Stimulated activated CD8-positive, alpha-beta memory T cell treated with anti-CD3 and anti-CD28 coated beads, Interleukin-15, amount 100 ng/mL, for 24 hours (primary cell): Measurements from ENCODE around the gene TRIM32.
"Not testable (repeated sequence)": the region's sequence is repeated elsewhere in the genome, so short reads cannot be mapped to it uniquely, and the experiment has no call there.

ENCODE experiments used
- DNase-seq: peaks from one replicate; pipeline ENCODE4 v3.0.0-alpha.2; 2020; ENCODE audit warnings: low read depth

TRIM32 gene

DNA sequence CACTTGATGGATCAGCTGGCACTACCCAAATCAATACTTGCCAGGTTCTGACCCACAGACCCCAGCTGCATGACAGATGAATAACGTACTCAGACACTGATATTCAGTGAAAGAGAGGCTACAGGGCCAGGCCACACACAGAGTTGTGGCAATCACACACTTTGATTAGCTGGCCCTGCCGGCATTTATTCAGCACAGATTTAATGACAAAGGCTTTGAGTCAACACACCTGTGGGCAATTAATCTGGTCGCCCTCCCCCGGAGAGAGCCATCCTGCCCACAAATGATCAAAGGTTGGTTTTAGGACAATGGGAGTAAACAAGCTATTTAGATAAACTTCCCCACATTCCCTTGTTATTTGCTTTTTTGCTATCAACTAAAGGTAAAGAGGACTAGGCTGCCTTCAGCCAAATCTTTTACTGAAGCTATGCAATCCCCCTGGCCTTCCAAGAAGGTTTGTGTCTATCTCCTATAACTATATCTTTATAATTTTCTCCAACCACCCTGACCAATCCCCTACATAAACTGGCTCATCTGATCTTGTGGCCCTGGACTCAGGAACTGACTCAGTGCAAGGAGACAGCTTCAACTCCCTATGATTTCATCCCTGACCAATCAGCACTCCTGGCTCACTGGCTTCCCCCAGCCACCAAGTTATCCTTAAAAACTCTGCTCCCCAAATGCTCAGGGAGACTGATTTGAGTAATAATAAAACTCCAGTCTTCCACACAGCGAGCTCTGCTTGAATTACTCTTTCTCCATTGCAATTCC is 12.7 kb upstream of the TRIM32 start:
- no peak for DNase-seq

GRCh38 chr9:116683535-116683934 is 3.6 kb upstream of the TRIM32 start:
- no peak for DNase-seq

DNA sequence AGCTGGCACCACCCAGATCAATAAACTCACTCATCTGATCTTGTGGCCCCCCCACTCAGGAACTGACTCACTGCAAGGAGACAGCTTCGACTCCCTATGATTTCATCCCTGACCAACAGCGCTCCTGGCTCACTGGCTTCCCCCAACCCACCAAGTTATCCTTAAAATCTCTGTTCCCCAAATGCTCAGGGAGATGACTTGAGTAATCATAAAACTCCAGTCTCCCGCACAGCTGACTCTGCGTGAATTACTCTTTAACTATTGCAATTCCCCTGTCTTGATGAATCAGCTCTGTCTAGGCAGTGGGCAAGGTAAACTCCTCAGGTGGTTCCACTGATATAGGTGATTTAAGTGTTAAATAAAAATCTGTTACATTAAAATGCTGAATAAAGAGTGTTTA is 1.9 kb upstream of the TRIM32 start:
- DNase-seq = no peak

- DNase-seq = no peak
Measured at GRCh38 chr9:116686135-116686534, 970 bp upstream of the TRIM32 start.

GRCh38 chr9:116686693-116687073 is 422 bp upstream of the TRIM32 start:
- no peak for DNase-seq

- DNase-seq = no peak
Measured at GRCh38 chr9:116687754-116688135, 640 bp downstream of the TRIM32 start.

GRCh38 chr9:116688806-116689485 is 1.8 kb downstream of the TRIM32 start:
- no peak for DNase-seq

DNA sequence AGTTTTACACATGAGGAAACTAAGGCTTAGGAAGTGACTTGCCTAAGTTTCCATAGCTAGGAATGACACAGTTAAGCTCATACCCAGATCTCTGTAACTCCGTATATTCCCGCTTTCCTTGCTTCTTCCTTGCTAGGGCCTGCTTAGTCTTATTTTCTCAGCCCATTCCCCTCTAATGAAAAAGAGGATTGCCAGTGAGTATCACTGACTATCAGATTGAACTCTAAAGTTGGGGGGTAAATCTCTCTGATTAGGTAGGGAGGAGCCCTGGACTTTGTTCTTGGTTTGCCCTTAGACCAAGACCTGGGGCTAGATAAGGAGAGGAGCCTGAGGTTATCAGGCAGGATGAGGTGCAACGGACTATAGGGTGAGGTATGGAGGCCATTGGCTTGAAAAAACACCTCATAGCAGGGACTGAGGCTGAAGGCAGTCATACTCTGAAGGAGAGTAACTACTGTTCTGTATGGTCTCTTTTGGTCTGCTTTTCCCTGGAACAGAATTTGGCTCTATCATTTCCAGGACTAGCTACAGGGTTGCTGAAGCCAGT is 2.5 kb downstream of the TRIM32 start:
- DNase-seq = no peak

DNA sequence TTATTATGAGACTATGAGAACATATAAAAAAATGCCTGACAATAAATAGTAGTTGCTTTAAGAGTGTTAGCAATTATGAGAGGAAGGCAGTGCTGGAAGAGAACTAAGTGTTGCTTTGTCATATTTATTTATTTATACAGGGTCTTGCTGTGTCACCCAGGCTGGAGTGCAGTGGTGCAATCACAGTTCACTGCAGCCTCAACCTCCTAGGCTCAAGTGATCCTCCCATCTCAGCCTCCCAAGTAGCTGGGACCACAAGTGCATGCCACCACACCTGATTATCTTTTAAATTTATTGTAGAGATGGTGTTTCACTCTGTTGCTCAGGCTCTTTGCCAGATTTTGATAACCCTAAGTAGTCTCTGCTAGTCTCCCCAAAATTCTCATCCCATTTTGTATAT is 3.7 kb downstream of the TRIM32 start:
- not testable (repeated sequence) for DNase-seq

DNA sequence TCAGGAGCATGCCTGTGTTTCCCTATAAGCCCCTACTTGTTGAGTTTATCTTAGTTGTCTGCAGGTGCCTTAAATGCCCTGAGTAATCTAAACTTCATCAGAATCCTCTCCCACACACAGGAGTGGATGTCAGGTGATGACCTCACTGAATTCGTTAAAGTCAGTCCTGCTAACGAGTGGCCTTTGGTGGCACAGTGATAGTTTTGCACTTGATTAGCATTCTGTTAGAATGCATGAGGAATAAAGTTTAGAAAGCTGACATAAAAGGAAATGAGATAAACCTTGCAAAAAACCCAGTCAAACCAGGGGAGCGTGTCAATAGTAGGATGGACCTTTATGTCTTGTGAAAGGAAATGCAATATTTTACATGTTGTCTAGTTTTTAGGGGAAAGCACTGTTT is 4.5 kb downstream of the TRIM32 start:
- DNase-seq = no peak

DNA sequence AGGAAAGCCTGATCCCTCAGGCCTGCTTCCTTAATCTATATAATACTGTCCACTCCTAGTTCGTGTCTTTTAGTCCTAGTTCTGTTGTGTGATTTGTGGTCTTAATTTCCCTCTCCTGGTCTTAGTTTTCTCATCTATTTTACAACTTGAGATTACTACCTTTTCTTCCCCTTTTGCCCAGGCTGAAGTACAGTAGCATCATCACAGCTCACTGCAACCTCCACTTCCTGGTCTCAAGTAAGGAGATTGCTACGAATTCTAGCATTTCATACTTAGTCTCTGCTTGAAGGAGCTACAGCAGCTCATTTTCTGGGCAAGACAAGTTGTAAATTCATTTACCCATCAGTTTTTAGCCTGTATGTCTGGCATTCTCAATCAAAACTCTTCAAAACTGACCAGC is 5.5 kb downstream of the TRIM32 start:
- no peak for DNase-seq

GRCh38 chr9:116693233-116693731 is 6.2 kb downstream of the TRIM32 start:
- no peak for DNase-seq

- DNase-seq = no peak
Measured at GRCh38 chr9:116694785-116695291, 7.7 kb downstream of the TRIM32 start.

GRCh38 chr9:116695438-116695837 is 8.3 kb downstream of the TRIM32 start:
- DNase-seq = no peak

DNA sequence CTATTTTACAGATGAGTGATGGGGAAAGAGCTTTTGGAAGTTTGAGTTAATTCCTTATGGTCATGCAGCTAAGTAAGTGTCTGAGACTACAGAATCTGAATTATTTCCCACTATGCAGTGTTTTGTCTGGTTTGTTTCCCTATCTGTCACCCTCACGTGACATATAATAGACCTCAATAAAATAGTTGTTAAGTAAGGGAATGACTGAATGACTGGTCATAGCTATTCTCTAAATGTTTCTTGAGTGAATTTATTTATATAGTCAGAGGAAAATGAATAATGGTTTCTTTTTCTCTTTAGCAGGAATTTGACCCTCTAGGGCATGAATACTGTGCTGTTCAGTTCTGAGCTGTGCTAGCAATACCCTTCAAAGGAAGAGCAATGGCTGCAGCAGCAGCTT is 10.3 kb downstream of the TRIM32 start:
- no peak for DNase-seq

DNA sequence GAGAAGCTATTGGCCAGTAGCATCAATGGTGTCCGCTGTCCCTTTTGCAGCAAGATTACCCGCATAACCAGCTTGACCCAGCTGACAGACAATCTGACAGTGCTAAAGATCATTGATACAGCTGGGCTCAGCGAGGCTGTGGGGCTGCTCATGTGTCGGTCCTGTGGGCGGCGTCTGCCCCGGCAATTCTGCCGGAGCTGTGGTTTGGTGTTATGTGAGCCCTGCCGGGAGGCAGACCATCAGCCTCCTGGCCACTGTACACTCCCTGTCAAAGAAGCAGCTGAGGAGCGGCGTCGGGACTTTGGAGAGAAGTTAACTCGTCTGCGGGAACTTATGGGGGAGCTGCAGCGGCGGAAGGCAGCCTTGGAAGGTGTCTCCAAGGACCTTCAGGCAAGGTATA is 10.8 kb downstream of the TRIM32 start:
- no peak for DNase-seq

- no peak for DNase-seq
Measured at GRCh38 chr9:116700279-116700678, 13.2 kb downstream of the TRIM32 start.

- no peak for DNase-seq
Measured at GRCh38 chr9:116700882-116701865, 14.1 kb downstream of the TRIM32 start.

GRCh38 chr9:116701940-116702642 is 15.0 kb downstream of the TRIM32 start:
- DNase-seq = no peak

GRCh38 chr9:116703634-116704033 is 16.5 kb downstream of the TRIM32 start:
- DNase-seq = no peak

DNA sequence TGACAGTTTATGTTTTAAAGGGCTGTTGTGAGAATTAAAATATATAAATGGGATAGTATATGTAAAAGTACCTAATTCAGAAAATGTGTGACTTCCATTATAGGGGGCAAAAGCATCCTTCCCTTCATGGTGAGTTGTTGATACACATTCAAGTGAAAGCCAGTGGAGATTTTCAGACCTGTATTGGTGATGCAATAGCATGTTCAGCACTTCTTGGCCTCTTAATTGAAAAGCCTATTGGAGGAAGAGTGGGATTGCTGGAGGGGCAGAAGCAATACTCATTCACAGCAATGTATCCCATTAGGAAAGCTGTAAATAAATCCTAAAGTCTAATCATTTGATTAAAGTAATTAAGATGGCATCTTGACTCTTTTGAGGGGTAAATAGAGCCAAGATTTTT is 17.4 kb downstream of the TRIM32 start:
- no peak for DNase-seq
